Measurements from ENCODE around the gene CDK16. TPM values are rescaled to one million over a fixed set of nuclear protein-coding genes. Genes with fewer than 3 reads are reported as not detected.

The CDK16 gene
- total and polyA plus RNA-seq, 9 of the 15 experiments (the other 6 are each of a cell fraction or from before 2014, with no cell fraction given), result 3.9 to 104 (median 57.5) TPM

- TF ChIP-seq PBX2 (CRISPR knock-in tag; IDR thresholded peaks at IDR 0.05; ENCODE audit: low read depth) (no peak), PBX2 (tag; conservative IDR thresholded peaks at IDR 0.05; ENCODE audit: low read depth) (no peak), CHD2 (IDR thresholded peaks at IDR 0.05; ENCODE audit: low read depth, low read length) (no peak), ZNF263 (CRISPR knock-in tag; IDR thresholded peaks at IDR 0.05; ENCODE audit: borderline replicate concordance) (no peak), KAT2B (IDR thresholded peaks at IDR 0.05; ENCODE audit: low read depth, low read length) (no peak), TBL1XR1 (IDR thresholded peaks at IDR 0.05; ENCODE audit: low read length in 2 of 2) (no peak), TAF15 (IDR thresholded peaks at IDR 0.05; ENCODE audit: low read depth, low read length) (no peak), JUND (IDR thresholded peaks at IDR 0.05; ENCODE audit: borderline replicate concordance, low read depth, low read length) (no peak), JUND (tag; IDR thresholded peaks at IDR 0.05; ENCODE audit: borderline replicate concordance, low read depth, low read length) (no peak), E2F5 (CRISPR knock-in tag; IDR thresholded peaks at IDR 0.05) (no peak), FOSL1 (tag; conservative IDR thresholded peaks at IDR 0.05) (no peak), SMARCB1 (IDR thresholded peaks at IDR 0.05; ENCODE audit: insufficient read length, low read depth) (no peak), KDM2B (CRISPR knock-in tag; IDR thresholded peaks at IDR 0.05) (no peak)
- TF ChIP-seq, protein P1, sequence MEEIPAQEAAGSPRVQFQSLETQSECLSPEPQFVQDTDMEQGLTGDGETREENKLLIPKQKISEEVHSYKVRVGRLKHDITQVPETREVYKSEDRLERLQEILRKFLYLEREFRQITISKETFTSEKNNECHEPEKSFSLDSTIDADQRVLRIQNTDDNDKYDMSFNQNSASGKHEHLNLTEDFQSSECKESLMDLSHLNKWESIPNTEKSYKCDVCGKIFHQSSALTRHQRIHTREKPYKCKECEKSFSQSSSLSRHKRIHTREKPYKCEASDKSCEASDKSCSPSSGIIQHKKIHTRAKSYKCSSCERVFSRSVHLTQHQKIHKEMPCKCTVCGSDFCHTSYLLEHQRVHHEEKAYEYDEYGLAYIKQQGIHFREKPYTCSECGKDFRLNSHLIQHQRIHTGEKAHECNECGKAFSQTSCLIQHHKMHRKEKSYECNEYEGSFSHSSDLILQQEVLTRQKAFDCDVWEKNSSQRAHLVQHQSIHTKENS (CRISPR knock-in tag; IDR thresholded peaks at IDR 0.05), result no peak
- TF ChIP-seq, protein P2, sequence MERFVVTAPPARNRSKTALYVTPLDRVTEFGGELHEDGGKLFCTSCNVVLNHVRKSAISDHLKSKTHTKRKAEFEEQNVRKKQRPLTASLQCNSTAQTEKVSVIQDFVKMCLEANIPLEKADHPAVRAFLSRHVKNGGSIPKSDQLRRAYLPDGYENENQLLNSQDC (CRISPR knock-in tag; IDR thresholded peaks at IDR 0.05), result no peak; the same call in 1 of the 2 replicates
- TF ChIP-seq, protein P3, sequence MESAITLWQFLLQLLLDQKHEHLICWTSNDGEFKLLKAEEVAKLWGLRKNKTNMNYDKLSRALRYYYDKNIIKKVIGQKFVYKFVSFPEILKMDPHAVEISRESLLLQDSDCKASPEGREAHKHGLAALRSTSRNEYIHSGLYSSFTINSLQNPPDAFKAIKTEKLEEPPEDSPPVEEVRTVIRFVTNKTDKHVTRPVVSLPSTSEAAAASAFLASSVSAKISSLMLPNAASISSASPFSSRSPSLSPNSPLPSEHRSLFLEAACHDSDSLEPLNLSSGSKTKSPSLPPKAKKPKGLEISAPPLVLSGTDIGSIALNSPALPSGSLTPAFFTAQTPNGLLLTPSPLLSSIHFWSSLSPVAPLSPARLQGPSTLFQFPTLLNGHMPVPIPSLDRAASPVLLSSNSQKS (CRISPR knock-in tag; IDR thresholded peaks at IDR 0.05), result no peak
- TF ChIP-seq, protein P4, sequence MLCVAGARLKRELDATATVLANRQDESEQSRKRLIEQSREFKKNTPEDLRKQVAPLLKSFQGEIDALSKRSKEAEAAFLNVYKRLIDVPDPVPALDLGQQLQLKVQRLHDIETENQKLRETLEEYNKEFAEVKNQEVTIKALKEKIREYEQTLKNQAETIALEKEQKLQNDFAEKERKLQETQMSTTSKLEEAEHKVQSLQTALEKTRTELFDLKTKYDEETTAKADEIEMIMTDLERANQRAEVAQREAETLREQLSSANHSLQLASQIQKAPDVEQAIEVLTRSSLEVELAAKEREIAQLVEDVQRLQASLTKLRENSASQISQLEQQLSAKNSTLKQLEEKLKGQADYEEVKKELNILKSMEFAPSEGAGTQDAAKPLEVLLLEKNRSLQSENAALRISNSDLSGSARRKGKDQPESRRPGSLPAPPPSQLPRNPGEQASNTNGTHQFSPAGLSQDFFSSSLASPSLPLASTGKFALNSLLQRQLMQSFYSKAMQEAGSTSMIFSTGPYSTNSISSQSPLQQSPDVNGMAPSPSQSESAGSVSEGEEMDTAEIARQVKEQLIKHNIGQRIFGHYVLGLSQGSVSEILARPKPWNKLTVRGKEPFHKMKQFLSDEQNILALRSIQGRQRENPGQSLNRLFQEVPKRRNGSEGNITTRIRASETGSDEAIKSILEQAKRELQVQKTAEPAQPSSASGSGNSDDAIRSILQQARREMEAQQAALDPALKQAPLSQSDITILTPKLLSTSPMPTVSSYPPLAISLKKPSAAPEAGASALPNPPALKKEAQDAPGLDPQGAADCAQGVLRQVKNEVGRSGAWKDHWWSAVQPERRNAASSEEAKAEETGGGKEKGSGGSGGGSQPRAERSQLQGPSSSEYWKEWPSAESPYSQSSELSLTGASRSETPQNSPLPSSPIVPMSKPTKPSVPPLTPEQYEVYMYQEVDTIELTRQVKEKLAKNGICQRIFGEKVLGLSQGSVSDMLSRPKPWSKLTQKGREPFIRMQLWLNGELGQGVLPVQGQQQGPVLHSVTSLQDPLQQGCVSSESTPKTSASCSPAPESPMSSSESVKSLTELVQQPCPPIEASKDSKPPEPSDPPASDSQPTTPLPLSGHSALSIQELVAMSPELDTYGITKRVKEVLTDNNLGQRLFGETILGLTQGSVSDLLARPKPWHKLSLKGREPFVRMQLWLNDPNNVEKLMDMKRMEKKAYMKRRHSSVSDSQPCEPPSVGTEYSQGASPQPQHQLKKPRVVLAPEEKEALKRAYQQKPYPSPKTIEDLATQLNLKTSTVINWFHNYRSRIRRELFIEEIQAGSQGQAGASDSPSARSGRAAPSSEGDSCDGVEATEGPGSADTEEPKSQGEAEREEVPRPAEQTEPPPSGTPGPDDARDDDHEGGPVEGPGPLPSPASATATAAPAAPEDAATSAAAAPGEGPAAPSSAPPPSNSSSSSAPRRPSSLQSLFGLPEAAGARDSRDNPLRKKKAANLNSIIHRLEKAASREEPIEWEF (CRISPR knock-in tag; IDR thresholded peaks at IDR 0.05), result no peak
Observed at GRCh38 chrX:47232803-47233332, 14.4 kb downstream of the CDK16 start, which contains the start of gene USP11 (continued).
